SU-DHL-6 (cell line): Measurements from ENCODE around the gene MS4A6E.

Experiments used
- H2AFZ ChIP-seq: fragments of 200-600 bp; sonication (generic); 2 replicates; pipeline ENCODE4 v1.6.1; 2014; ENCODE audit warnings: low read depth, mild to moderate bottlenecking, moderate library complexity, mixed read lengths, antibody characterized with exemption, low read length; ENCODE audit not compliant: severe bottlenecking
- H3F3A ChIP-seq: fragments of 200-600 bp; shearing (Covaris generic); 2 replicates; pipeline ENCODE4 v1.6.0; 2016; ENCODE audit warnings: antibody characterized with exemption, mild to moderate bottlenecking; ENCODE audit not compliant: insufficient read depth
- H3K27ac ChIP-seq: fragments of 200-600 bp; sonication (generic); 2 replicates; pipeline ENCODE4 v1.5.1; 2016; ENCODE audit warnings: low read depth, mild to moderate bottlenecking, low read length, moderate library complexity, mixed read lengths
- H3K27me3 ChIP-seq: fragments of 200-600 bp; sonication (generic), shearing (Covaris generic); 2 replicates; pipeline ENCODE4 v1.6.0; 2014; ENCODE audit warnings: mild to moderate bottlenecking, low read length
- H3K36me3 ChIP-seq: fragments of 200-600 bp; sonication (generic); 2 replicates; pipeline ENCODE4 v1.6.1; 2014; ENCODE audit warnings: mild to moderate bottlenecking, low read length, mixed read lengths
- H3K4me2 ChIP-seq: fragments of 300-600, 200-600 bp; shearing (Covaris generic), sonication (generic); 2 replicates; pipeline ENCODE4 v1.6.0; 2014; ENCODE audit warnings: low read length, low read depth, mild to moderate bottlenecking; ENCODE audit not compliant: poor library complexity, severe bottlenecking
- H3K4me3 ChIP-seq: fragments of 200-600 bp; sonication (generic); 2 replicates; pipeline ENCODE4 v1.5.1; 2014; ENCODE audit warnings: antibody characterized with exemption, low read length, mild to moderate bottlenecking, mixed read lengths; ENCODE audit not compliant: insufficient read depth, poor library complexity, severe bottlenecking
- H3K79me2 ChIP-seq: fragments of 200-600 bp; sonication (generic); 2 replicates; pipeline ENCODE4 v1.6.1; 2014; ENCODE audit warnings: mild to moderate bottlenecking, low read length, moderate library complexity; ENCODE audit not compliant: insufficient read depth
- H3K9ac ChIP-seq: fragments of 200-600 bp; sonication (generic); 2 replicates; pipeline ENCODE4 v1.7.0; 2014; ENCODE audit warnings: mild to moderate bottlenecking, low read length
- H3K9me2 ChIP-seq: fragments of 200-600 bp; sonication (generic); replicated peaks from 2 replicates; pipeline ENCODE4 v1.6.1; 2014; ENCODE audit warnings: low read length; ENCODE audit not compliant: insufficient read depth
- H3K9me3 ChIP-seq: fragments of 200-600 bp; sonication (generic); 2 replicates; pipeline ENCODE4 v1.6.1; 2014; ENCODE audit warnings: low read length, mixed read lengths; ENCODE audit not compliant: insufficient read depth
- H4K20me1 ChIP-seq: fragments of 200-600 bp; sonication (generic); 2 replicates; pipeline ENCODE4 v1.6.1; 2014; ENCODE audit warnings: low read depth, mild to moderate bottlenecking, antibody characterized with exemption, low read length, moderate library complexity, mixed read lengths
- EZH2phosphoT487 ChIP-seq: fragments of 200-600 bp; sonication (generic), shearing (Covaris generic); conservative IDR thresholded peaks from 2 replicates; pipeline ENCODE4 v1.6.1; 2018; ENCODE audit warnings: mild to moderate bottlenecking, antibody characterized with exemption, low read length, moderate library complexity, mixed read lengths
- TF ChIP-seq, protein P1 (sequence below): fragments of 200-600 bp; sonication (generic); IDR thresholded peaks from one replicate; pipeline ENCODE4 v1.5.1; 2017; ENCODE audit warnings: antibody characterized with exemption, mild to moderate bottlenecking, low read length, moderate library complexity; ENCODE audit not compliant: insufficient read depth, poor library complexity, severe bottlenecking

The MS4A6E gene

DNA sequence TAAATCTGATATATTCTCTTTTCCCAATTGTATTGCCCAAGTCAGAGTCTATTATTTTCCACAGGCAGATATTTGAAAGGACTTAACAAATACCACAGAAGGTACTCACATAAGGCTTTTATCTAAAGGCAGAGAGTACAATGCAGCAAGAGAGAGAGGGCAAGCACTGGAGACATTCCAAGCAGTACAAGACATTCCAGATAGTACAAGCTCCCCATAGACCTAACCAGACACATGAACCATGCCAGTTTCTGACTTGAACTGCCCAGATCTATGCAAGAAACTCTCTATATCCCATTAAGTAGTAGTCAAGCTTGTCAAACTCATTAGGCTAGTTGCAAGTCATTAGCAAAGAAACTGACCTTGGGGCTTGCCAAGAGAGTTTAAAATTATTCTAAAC, 11.2 kb upstream of the MS4A6E start:
- no peak overlapping the region for H3K4me2 ChIP-seq
- H3K27me3 ChIP-seq: no peaks in the 10 kb centered on the region
- no peaks in the 10 kb centered on the region for H3F3A ChIP-seq
- H3K79me2 ChIP-seq: no peaks in the 10 kb centered on the region
- H3K36me3 ChIP-seq: no peaks in the 10 kb centered on the region
- TF ChIP-seq, protein P1, sequence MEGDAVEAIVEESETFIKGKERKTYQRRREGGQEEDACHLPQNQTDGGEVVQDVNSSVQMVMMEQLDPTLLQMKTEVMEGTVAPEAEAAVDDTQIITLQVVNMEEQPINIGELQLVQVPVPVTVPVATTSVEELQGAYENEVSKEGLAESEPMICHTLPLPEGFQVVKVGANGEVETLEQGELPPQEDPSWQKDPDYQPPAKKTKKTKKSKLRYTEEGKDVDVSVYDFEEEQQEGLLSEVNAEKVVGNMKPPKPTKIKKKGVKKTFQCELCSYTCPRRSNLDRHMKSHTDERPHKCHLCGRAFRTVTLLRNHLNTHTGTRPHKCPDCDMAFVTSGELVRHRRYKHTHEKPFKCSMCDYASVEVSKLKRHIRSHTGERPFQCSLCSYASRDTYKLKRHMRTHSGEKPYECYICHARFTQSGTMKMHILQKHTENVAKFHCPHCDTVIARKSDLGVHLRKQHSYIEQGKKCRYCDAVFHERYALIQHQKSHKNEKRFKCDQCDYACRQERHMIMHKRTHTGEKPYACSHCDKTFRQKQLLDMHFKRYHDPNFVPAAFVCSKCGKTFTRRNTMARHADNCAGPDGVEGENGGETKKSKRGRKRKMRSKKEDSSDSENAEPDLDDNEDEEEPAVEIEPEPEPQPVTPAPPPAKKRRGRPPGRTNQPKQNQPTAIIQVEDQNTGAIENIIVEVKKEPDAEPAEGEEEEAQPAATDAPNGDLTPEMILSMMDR: no peak
- TF ChIP-seq EZH2phosphoT487: no peak
- no peak overlapping the region for H3K9ac ChIP-seq
- H3K4me3 ChIP-seq: no peak overlapping the region
- H4K20me1 ChIP-seq: no peaks in the 10 kb centered on the region
- no peaks in the 10 kb centered on the region for H3K9me2 ChIP-seq
- no peak overlapping the region for H3K27ac ChIP-seq
- no peaks in the 10 kb centered on the region for H3K9me3 ChIP-seq
- no peak overlapping the region for H2AFZ ChIP-seq

DNA sequence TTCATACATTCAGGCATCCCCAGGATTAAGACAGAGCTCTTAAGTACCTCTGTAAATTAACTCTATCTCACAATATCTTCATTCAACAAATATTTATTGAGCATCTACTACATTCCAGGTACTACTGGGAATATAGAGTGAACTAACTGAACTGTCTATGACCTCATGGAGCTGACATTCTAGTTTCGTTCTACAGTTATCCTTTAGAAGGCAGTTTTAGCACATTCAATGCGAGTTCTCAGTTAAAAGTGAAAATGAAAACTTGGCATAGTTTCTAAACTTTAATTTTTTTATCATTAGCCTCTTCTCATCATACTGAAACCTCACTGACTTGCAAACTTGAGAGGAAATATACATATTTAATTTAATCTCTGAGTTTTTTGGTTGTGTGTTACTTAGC, 10.7 kb upstream of the MS4A6E start:
- TF ChIP-seq EZH2phosphoT487: no peak
- TF ChIP-seq, protein P1: no peak
- H3K36me3 ChIP-seq: no peaks in the 10 kb centered on the region
- no peaks in the 10 kb centered on the region for H3K9me2 ChIP-seq
- H3F3A ChIP-seq: no peaks in the 10 kb centered on the region
- no peak overlapping the region for H3K27ac ChIP-seq
- no peaks in the 10 kb centered on the region for H3K27me3 ChIP-seq
- no peak overlapping the region for H2AFZ ChIP-seq
- no peak overlapping the region for H3K4me2 ChIP-seq
- no peak overlapping the region for H3K4me3 ChIP-seq
- H3K9ac ChIP-seq: no peak overlapping the region
- no peaks in the 10 kb centered on the region for H3K79me2 ChIP-seq
- H4K20me1 ChIP-seq: no peaks in the 10 kb centered on the region
- no peaks in the 10 kb centered on the region for H3K9me3 ChIP-seq

DNA sequence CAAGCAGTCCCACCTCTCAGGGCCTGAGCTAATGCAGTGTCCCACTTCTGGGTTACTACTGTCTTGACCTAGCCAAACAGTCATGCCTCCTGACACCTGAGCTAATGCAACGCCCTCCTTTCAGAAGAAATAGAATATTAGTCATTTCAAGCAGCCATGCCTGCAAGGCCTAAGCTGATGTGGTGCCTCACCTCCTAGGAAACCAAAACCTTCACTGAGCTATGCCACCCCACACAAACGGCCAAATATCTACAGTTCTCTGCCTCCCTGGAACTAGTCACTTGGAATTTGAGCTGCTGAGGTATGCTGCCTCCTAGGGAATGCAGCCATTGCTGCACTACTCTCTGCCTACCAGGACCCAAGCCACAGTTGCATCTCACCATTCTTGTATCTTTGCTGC, 8.3 kb upstream of the MS4A6E start:
- H3K9ac ChIP-seq: no peak overlapping the region
- H3K4me3 ChIP-seq: no peak overlapping the region

More for the DNA sequence above, 8.3 kb upstream of the MS4A6E start:
- H3K27me3 ChIP-seq: no peaks in the 10 kb centered on the region
- H3K36me3 ChIP-seq: no peaks in the 10 kb centered on the region
- H3K9me3 ChIP-seq: no peaks in the 10 kb centered on the region
- H3K27ac ChIP-seq: no peak overlapping the region
- no peaks in the 10 kb centered on the region for H4K20me1 ChIP-seq
- no peaks in the 10 kb centered on the region for H3K9me2 ChIP-seq
- no peaks in the 10 kb centered on the region for H3F3A ChIP-seq
- TF ChIP-seq EZH2phosphoT487: no peak
- TF ChIP-seq, protein P1: no peak
- H3K4me2 ChIP-seq: no peak overlapping the region
- H2AFZ ChIP-seq: no peak overlapping the region
- no peaks in the 10 kb centered on the region for H3K79me2 ChIP-seq
